Spleen (tissue), 7 donors: ENCODE results near the gene NR5A1.

Source experiments
- CTCF ChIP-seq, 11 experiments: fragments of 200-600 bp in 7 of 11; fragments of 450-650 bp in 4 of 11; sonication (generic) in 4 of 11; IDR thresholded peaks in 8 of 11; conservative IDR thresholded peaks in 3 of 11; 1 replicate in 7 of 11; 2 replicates in 4 of 11; pipeline versions ENCODE4 v1.4.0 to v1.8.0; 2016 to 2021; ENCODE audit warnings: antibody characterized with exemption in 11 of 11, inconsistent platforms in 4 of 11, mild to moderate bottlenecking in 1 of 11
- POLR2A ChIP-seq, 3 donors: fragments of 450-650 bp; IDR thresholded peaks; one replicate each; pipeline ENCODE4 v1.5.1; 2017; ENCODE audit warnings: antibody characterized with exemption in 3 of 3, mild to moderate bottlenecking in 1 of 3
- POLR2AphosphoS5 ChIP-seq, 3 donors: sonication (generic); formaldehyde crosslinking; IDR thresholded peaks; one replicate each; pipeline ENCODE4 v1.5.1; 2017; ENCODE audit warnings: antibody characterized with exemption in 3 of 3
- donor health status: DM: no; HTN: no; CAD: no; lungs with moderate emphysema.
- donor health status: DM: no; HTN: no; CAD: no.
- donor health status: DM: no; HTN: no; CAD: no.

DNA sequence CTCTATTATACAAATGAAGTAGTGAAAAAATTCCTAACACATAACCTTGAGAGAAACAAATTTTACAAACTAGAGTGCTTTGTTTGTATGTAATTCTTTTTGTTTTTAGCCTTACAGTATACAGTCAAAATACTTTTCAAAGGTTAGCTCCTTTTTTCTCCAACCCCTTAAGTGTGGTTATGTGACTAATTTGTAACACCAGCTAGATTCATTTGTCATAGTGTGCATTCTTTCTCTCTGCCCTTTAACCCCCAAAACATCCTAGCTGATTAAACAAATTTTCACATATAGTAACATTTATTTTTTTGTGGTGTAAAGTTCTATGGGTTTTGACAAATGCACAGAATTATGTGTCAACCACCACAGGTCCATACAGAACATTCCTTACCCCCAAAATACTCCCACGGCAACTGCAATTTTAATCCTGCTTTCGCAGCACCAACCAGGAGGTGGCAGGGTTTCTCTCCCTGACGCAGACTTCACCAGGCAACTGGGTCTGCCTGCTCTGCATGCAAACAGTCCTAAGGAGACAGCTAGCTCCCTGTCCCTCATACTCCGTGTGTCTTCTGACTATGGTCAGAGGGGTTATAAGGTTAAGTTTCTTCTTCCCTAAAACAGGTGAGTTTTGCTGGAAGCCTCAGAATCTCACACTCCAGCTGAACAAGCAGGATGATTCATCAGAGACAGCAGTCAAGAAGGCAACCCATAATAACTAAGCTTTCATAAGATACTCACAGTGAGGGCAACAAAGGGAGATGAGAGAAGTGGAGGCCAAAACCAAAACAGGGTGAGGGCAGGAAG, 44.5 kb upstream of the NR5A1 start:
- TF ChIP-seq POLR2A (IDR thresholded peaks at IDR 0.05): no peak
- peak in 2 of 11 experiments; percentile 10 to 25 for TF ChIP-seq CTCF (IDR thresholded peaks at IDR 0.05 in 8 of 11, conservative IDR thresholded peaks at IDR 0.05 in 3 of 11)
- TF ChIP-seq POLR2AphosphoS5 (IDR thresholded peaks at IDR 0.05): no peak
